ENCODE measurements around the gene DNAJC1.

GRCh38 chr10:22003177-22003963, at the start of gene DNAJC1:
- TF ChIP-seq POLR2A (IDR thresholded peaks at IDR 0.05): peak in 1 of 2 donors; percentile 19
- no peak for TF ChIP-seq CTCF (IDR thresholded peaks at IDR 0.05)

All from lower leg skin (tissue), 3 donors.